GM21786 (cell line): ENCODE results near the gene AFAP1.

Source experiments
- ATAC-seq: cut with Tn5 transposase; IDR thresholded peaks from one replicate; pipeline ENCODE4 v1.9.1; 2021; ENCODE audit not compliant: unreplicated experiment

Gene AFAP1

DNA sequence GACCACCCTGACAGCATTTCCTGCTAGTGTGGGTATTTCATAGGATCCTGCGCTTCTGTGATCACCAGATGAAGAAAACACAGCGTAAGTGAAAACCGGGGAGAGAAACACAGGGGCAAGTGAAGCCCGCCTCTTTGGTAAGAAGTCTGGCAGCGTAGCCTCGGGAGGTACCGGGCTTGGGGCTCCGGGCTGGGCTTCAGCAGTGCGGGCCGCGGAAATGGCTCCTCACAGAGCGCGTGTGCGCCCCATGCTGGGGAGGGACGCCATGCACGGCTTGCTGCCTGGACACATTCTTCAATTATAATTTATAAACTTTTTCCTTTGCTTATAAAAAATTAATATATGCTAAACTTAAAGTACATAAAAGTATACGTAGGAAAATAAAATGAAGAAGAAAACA is 151.5 kb downstream of the AFAP1 start:
- ATAC-seq, result no peak

DNA sequence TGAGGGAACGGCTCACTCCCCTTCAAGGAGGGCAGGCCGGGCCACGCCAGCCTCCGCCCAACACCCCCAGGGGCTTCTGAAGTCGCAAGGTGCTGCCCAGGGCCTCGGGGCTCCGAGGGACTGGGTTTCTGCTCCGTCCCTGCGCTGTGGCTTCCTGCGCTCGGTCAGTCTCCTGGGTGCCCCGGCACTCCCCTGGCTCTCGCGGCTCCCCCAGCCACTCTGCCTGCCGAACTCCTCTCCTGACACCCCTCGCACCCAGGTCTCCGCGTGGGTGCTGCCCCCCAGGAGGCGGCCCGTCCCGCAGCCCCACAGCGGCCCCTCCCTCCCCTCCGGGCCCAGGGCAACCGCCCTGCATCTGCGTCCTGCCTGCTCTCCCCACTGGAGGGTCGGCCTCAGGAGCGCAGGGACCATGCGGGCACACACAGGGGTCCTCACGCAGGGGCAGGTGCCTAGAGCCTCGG is 151.9 kb downstream of the AFAP1 start:
- no peak for ATAC-seq

DNA sequence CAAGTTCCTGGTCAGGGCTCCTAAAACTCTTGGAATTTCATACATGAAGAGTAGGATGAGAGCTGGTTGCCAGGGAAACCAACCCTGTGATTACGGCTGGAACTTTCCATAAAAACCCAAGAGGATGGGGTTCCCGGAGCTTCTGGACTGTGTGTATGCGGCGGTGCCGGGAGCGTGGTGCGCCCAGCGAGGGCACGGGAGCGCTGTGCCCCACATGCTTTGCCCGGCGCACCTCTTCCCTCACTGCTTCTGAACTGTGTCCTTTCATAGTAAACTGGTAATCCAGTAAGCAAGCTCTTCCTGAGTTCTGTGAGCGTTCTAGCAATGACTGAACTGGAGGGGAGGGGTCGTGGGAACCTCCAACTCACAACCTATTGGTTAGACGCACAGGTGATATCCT is 152.6 kb downstream of the AFAP1 start:
- ATAC-seq, result no peak

DNA sequence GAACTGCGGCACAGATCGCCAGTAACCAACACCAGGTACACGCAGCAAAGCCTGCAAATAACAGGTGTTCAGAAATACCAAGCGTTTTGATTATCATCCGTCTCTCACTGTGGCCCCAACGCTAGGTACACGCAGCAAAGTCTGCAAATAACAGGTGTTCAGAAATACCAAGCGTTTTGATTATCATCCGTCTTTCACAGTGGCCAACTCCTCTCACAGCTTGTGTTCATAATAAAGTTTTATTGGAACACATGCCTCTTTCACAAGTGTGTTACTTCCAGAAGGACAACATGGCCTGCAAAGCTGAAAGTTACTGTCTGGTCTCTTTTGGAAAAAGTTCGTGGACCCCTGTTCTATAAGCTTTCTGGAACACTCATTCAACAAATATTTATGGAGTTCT is 153.1 kb downstream of the AFAP1 start:
- ATAC-seq, result no peak

DNA sequence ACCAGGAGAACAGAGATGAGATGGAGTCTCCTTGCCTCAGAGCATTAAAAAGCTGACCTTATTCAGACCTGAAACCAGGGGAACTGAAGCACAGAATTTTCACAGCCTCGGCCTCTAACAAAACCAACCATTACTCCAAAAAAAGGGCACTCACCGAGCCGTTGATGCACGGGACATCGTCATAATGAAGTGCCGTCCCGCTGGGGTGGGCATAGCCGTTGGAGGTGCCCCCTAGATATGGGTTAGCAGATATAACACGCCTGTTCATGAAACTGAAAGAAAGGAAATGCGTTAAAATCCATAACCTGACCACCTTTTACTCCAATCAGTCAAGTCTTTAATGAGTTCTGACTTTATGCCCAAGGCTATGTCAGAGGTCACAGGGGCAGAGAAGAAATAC is 153.6 kb downstream of the AFAP1 start:
- ATAC-seq, result no peak

DNA sequence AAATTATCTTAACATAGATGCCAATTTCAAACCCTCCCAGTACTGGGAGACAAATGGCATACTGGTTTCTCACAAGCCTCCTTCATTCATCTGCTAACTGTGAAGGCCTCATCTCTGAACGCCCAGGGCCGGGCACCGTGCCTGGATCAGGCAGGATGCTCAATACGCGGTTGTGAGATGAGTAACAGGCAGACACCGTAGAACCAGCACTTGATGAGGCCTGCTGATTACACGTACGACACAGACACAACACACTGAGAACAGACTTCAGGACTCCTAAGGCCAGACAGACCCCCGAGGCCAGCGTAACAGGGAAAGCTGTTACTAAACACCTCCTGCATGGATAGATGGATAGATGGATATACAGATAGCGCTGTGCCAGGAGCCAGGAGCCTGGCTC is 154.6 kb downstream of the AFAP1 start:
- no peak for ATAC-seq

DNA sequence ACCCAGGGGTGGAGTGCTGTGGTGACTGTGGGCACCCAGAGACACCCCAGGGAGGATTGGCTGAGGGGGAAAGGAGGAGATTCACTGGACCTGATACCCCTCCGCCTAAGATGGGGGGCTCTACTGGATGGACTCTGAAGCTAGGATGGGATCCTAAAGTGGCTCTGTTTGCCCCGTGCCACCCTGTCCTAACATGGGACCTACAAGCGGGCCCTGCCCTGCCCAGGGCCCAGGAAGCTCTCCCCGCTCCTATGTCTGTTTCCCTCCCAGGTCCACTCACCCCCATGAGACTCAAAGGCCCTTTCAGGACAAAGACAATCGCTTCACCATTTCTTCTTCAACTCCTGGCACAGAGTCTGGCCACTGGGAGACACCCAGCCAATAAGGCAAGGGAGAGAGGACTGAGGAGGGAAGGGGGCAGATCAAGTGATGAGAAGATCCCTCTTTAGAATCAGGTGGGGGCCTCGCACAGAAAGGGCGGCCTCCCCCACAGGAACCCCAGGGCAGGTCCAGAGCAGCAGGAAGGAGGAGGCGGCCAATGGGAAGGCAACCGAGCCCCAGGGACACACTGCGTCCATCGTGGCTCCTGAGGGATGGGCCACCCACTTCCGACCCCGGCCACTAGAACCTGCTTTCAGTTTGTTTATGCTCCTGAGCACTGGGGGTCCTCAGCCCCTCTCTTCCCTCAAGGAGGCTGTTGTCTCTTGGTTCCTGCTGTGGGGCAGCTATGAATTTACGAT is 155.4 kb downstream of the AFAP1 start:
- no peak for ATAC-seq

DNA sequence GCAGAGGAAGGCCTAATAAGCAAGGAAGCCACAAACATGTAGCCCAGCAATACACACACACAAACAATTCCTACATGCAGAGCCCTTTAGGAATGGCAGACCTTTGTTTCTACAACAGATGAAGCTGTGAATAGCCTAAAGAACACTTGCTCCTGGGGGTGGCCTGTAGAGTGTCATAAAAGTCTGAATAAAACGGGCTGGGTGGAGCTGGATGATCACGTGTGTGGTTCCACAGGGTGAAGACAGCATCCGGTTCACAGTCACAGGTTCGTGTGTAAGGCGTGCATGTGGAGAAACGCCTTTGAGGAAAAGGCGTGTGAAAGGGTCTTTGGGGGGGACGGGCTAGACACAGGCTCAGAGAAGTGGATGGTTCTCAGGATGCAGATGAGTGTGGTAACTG is 156.1 kb downstream of the AFAP1 start:
- no peak for ATAC-seq

DNA sequence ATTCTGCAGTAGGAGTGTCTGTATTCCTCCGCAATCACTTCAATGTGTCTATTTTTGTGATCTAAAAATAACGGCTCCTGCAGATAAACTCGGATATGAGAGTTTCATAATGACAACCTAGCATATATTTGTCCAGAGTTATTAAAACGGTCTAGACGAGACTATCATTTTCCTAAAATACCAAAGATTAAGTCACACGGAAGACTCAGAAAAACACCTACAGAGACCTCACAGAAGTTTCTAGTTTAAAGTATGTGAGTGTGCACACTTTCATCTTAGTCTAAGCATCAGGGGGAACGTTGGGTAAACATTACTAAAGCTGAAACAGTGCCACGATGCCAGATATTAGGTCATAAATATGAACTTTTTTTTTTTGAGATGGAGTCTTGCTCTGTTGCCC is 156.9 kb downstream of the AFAP1 start:
- ATAC-seq, result no peak

DNA sequence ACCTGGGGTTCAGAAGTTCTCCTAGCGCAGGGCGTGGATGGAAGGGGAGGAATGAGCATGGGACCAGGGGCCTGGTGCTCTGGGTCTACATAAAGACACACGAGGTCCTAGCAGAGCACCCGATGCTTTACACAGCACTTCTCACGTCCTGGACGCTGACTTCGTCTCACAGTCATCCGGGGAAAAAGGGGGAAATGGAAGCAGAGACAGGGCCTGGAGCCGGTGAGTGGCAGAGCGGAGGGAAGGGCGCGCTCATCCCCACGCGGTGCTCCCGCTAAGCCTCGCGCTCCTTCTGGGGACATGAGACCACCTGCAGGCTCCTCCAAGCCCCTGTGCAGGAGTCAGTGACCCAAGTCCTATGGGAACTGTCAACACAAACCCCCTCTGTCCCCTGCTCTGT is 157.7 kb downstream of the AFAP1 start:
- no peak for ATAC-seq

DNA sequence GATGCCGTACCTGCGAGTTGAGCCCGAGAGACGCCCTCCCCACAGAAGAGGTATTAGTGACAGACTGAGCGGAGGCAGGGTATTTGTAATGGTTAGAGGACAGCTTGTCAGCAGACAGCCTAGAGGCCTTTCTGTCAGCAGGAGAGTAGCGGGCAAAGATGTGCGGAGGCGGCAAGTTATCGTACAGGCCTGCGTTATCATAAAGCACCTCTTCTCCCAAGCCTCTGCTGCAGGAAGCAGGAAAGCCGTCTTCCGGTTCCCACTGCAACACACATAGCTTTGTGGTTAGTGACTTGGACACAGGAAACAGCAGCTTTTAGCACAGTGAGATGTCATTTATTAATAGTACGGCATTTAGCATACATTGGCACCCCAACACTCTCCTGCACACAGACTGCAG is 158.3 kb downstream of the AFAP1 start:
- ATAC-seq, result no peak

DNA sequence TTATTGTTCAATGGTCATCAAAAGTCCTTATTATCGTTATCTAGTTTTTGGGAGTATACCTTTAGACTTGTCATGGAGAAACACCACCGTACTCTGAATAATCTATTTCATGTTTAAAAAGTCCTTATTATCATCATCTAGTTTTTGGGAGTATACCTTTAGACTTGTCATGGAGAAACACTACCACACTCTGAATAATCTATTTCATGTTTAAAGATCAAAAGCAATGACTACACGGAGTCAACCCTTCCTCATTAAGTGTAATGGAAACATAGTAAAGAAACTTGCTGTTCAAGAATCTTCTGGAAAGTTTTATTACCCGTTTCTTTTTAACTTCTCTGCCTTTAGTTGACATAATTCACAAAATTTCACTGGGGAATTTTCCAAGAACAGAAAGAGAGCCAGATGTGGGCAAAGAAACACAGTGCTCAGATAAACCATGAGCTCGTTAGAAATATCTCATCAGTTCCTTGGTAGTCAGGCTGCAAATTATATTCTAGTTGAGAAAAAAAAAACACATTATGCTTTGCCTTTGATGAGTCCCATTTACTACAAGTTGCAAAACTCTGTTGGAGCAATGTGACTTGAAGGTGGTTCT is 158.8 kb downstream of the AFAP1 start:
- no peak for ATAC-seq

DNA sequence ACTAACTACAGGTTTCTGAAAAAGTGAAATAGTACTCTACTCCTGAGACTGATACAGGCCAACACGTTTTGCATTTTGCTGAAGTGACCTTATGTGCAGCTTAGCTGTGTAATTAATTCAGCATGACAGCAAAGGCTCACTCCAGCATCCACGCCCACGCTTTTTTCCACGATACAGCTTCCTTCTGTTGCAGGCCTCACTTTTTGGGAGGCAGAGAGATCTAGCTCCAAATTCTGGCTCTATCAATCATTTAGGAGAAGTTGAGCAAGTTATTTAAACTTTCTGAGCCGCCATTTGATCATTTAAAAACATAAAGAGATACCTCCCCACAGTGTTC is 160.3 kb downstream of the AFAP1 start:
- ATAC-seq, result no peak

DNA sequence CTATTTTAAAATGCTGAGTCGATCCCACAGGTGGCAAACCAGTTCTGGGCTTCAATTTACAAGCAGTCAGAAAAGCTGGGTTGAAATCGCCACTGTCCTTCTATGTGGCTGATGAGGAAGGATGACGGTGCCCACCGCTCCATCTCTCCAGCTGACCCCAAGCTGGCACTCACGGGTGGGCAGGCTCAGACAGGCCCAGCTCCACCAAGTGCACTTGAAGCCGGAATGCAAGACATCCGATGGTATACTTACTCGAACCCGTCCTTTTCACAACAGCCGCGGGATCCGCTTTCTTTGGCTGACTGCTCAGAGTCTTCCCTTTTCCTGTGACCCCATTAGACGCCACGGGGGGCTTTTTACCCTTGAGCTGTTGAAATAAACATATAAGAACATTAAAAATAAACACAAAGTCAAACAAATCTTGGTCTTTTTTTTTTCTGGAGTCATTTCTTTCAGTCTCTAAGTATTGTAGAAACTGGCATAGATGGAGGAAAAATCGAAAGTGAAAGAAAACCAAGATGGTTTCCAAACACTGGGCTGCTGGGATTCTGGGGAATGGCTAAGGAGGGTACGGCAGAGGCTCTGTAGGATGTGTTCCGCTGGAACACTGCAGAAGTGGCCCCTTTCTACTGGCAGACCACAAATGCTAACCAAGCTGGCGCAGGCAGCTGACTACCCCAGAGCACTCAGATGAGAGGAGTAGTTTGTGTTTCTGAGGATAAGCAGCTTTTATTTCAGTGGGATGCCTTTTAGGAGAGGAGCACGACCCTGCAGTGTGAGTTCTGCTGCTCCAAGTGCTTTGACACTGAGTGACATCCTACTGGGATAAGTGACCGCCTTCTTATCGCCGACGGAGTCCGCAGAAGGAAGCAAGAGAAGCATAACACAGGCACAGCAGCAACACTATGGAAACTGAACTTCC is 160.9 kb downstream of the AFAP1 start:
- ATAC-seq, result no peak

DNA sequence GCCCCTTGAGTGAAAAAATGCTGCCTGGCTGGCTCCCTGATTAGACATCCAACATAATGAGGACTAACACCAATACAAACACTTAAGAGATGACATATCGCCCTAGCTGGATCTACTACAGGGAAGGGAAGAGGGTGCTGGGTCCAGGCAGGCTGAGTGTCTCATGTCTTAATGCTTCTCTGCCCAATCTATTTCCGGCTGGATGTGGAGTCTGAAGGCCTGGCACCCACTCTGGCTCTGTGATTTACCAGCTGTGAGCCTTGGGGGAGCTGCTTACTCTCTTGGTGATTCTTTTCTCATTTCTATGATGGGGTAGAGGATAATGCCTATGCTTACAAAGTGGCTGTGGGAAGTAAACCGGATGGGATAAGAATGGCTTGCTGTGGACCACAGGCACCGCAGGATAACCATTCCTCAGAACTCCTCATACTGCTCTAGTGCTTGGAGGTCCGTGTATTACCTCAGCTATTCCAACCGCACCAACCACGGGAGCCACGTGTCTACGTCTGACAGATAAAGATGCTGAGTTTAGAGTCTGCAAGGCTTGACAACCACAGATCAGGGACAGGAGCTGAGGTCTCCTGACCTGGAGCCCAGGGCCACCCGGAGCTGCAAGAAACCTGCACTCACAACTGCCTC is 161.7 kb downstream of the AFAP1 start:
- no peak for ATAC-seq

DNA sequence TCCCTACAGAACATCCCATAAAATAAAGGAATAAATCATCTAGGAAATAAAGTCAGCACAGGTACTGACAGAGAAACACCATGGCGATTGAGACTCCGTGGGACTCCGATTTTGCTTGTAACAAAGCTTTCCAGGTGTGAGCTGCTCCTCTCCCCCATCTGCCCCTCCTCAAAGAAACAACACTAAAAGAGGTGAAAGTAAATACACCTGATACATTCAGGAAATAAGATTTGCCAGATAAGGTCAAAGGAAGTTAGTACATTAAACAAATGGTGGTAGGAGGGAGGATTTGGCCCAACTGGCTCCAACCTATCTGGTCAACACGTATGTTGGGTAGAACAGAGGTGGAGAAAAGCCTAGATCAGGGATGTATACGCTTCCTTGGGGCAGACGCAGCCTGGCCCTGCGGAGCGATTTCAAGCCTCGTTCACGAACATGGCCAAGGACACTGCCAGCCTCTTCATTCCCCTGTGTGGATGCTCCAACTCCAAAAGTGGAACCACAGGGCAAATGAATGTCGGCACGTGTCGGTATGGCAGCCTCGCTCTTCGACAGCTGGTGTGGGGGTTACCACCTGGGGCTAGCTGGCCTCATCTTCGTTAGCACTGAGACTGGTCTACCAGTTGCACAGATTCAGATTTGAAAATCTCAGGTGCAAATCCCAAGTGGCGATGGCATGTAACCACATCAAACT is 162.5 kb downstream of the AFAP1 start:
- ATAC-seq, result no peak

DNA sequence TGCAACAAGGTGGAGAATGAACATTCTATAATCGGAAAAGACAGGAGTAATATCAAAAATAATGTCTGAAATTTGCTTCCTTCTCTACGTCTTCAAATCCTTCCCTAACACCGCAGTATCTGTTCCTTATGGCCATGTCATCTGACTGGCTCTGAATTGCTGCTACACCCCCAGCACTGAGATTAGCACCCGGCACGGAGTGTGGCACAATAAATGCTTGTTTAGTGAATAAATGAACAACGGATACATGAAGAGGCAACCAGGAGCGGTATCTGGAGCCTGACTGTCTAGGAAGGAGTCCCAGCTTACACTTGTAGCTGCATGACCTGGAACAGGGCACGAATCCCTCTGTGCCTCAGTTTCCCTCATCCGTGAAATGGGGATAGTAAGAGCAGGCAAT is 164.3 kb downstream of the AFAP1 start:
- ATAC-seq, result no peak

DNA sequence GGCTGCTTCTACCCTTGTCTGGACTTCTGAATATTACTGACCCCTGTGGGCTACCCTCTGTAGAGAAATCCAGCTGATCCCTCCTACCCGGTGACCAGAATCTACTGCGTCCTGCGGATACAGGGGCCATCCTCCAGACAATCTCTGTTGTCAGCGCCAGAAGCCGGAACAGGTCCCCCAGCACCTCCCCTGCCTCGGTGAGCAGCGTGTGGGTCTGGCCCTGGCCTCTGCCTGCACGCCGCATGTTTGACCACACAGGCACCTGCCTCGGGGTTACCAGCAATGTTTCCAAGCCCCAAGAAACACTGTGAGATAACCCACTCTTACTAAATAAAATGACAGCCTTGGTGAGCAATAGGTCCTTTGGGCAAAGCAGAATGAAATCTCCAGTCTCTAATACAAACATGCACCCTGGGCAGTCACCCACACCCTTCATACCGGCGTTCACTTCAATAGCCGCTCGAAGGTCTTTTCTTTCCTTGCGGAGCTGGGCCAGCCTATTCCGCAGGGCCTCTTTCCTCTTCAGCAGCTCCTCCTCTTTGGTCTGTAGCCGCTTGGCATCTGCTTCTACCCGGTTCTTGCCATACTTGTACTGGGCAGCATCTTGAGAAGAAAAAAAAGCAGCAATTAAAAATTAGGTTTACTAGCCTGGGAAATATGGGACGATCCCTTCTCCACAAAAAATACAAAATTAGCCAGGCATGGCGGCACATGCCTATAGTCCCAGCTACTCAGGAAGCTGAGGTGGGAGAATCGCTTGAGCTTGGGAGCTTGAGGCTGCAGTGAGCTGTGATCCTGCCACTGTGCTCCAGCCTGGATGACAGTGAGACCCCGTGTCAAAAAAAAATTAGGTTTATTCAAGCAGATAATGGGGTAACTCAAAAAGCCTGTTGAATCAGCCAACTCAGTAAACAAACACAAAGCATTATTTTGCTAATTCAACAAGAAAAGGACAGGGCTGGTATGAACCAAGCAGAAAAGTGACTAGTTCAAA is 165.1 kb downstream of the AFAP1 start:
- no peak for ATAC-seq

DNA sequence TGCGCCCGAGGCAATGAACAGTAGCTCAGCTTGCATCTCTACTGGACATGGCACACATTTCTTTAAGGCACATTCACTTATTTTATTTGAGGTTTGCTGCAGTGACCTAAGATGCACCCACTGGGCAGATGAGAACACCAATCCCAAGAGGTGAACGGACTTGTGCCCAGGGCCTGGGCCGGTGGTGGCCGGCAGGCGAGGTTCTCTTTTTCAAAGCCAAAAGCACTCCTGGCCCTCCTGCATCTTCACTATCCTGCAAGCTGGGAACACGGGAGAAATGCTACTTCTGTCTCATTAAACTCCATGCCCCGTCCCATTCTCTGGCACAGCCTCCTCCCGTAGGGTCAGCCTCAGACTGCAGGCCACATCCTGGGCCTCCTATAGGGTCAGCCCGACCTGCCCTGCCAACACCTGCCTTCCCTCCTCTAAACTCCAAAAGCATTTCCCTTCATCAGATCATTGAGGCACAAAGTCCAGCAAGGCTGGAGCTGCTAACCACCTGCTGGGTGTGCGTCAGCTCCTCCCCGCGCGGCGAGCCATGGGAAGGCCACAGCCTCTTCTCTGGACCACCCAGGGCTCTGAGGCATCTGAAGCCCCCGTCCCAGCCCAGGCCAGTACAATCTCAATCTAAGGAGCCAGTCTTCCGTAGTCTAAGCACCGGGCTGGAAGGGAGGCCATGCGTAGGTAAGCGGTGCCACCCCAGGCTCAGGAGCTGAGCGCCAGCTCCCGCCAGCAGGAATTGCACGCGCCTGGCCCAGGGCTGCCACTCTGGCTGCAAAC is 166.1 kb downstream of the AFAP1 start:
- ATAC-seq, result no peak
